ENCODE data around the gene LOXL4. TPM values are rescaled to one million over a fixed set of nuclear protein-coding genes. Genes with fewer than 3 reads are reported as not detected.

Gene LOXL4
- total and polyA plus RNA-seq, 2 donors from 2014 or later = 3.4 to 15.1 TPM

- Histone ChIP-seq H3K4me1 (ENCODE audit: control insufficient read depth in 2 of 3, insufficient read depth in 2 of 3, low read depth in 1 of 3, low read length in 3 of 3) (no peaks in the 10 kb centered on the region), H3K9me3 (ENCODE audit: control insufficient read depth in 2 of 3, insufficient read depth in 1 of 3, low read length in 3 of 3) (no peaks in the 10 kb centered on the region), H3K9ac (ENCODE audit: low read length in 3 of 3) (no peak overlapping the region), H3K4me3 (ENCODE audit: low read length in 3 of 3) (no peak overlapping the region), H3K27me3 (ENCODE audit: control insufficient read depth, insufficient read depth, low read length) (no peaks in the 10 kb centered on the region), H3K36me3 (ENCODE audit: control insufficient read depth in 2 of 3, insufficient read depth in 3 of 3, low read length in 3 of 3) (peaks cover 0 to 3% (median 0%) of the 10 kb centered on the region in 3 donors), H3K27ac (ENCODE audit: low read depth in 2 of 2, low read length in 2 of 2) (no peak overlapping the region)
- intact Hi-C loops (cut with DNase I) = no loop called here
- no peak for TF ChIP-seq CTCF (IDR thresholded peaks at IDR 0.05; ENCODE audit: borderline replicate concordance, extremely low read depth, insufficient read depth)
- DNase-seq (peak in 1 of 5 donors; percentile 24), FAIRE-seq (no peak)
These were observed 6.3 kb downstream of the LOXL4 start for GRCh38 chr10:98261436-98262277.

GRCh38 chr10:98260752-98261151 is 7.2 kb downstream of the LOXL4 start:
- Histone ChIP-seq H3K36me3 (ENCODE audit: control insufficient read depth in 2 of 3, insufficient read depth in 3 of 3, low read length in 3 of 3) (peaks cover 0 to 3% (median 0%) of the 10 kb centered on the region in 3 donors), H3K4me3 (ENCODE audit: low read length in 3 of 3) (no peak overlapping the region), H3K27me3 (ENCODE audit: control insufficient read depth, insufficient read depth, low read length) (no peaks in the 10 kb centered on the region), H3K27ac (ENCODE audit: low read depth in 2 of 2, low read length in 2 of 2) (no peak overlapping the region), H3K9ac (ENCODE audit: low read length in 3 of 3) (no peak overlapping the region), H3K9me3 (ENCODE audit: control insufficient read depth in 2 of 3, insufficient read depth in 1 of 3, low read length in 3 of 3) (no peaks in the 10 kb centered on the region), H3K4me1 (ENCODE audit: control insufficient read depth in 2 of 3, insufficient read depth in 2 of 3, low read depth in 1 of 3, low read length in 3 of 3) (no peaks in the 10 kb centered on the region)
- DNase-seq (peak in 1 of 5 donors; percentile 75), FAIRE-seq (no peak)
- TF ChIP-seq CTCF (IDR thresholded peaks at IDR 0.05; ENCODE audit: borderline replicate concordance, extremely low read depth, insufficient read depth) = no peak
- intact Hi-C loops (cut with DNase I) = no loop called here

DNA sequence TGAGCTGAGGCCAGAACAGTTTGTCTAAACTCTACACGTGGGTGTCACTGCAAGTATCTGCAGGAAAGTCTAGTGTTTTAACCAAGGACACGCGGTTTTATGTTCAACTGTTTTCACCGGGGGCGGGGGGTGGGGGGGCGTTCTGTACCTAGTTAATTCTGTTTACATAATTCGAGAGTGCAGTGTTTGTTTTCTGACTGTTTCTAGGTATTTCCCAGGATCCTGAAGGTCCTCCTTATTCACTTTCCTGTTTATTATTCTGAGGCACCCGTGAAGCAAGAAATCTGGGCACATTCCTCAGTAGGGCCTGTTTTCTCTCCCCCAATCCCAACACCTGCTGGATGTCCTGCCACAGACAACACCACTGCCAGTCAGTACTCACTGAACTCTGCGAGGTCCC is 7.6 kb downstream of the LOXL4 start:
- H3K9me3 ChIP-seq (ENCODE audit: control insufficient read depth in 2 of 3, insufficient read depth in 1 of 3, low read length in 3 of 3) = no peaks in the 10 kb centered on the region
- TF ChIP-seq CTCF (IDR thresholded peaks at IDR 0.05; ENCODE audit: borderline replicate concordance, extremely low read depth, insufficient read depth) = no peak
- H3K36me3 ChIP-seq (ENCODE audit: control insufficient read depth in 2 of 3, insufficient read depth in 3 of 3, low read length in 3 of 3) = peaks cover 0 to 3% (median 0%) of the 10 kb centered on the region in 3 donors
- DNase-seq = no peak
- no peak overlapping the region for H3K9ac ChIP-seq (ENCODE audit: low read length in 3 of 3)
- no peak for FAIRE-seq
- H3K27me3 ChIP-seq (ENCODE audit: control insufficient read depth, insufficient read depth, low read length) = no peaks in the 10 kb centered on the region
- H3K27ac ChIP-seq (ENCODE audit: low read depth in 2 of 2, low read length in 2 of 2) = no peak overlapping the region
- peaks cover 0 to under 1% (median 0%) of the 10 kb centered on the region in 3 donors for H3K4me1 ChIP-seq (ENCODE audit: control insufficient read depth in 2 of 3, insufficient read depth in 2 of 3, low read depth in 1 of 3, low read length in 3 of 3)
- no peak overlapping the region for H3K4me3 ChIP-seq (ENCODE audit: low read length in 3 of 3)
- intact Hi-C loops (cut with DNase I) = no loop called here

Measured in kidney (tissue), 14 donors.